Upper lobe of right lung (tissue), 1 donor: Measurements from ENCODE around the gene SGMS1. TPM values are rescaled to one million over a fixed set of nuclear protein-coding genes. Genes with fewer than 3 reads are reported as not detected.

ENCODE experiments used
- ATAC-seq: fragments of 200-7000 bp; cut with Tn5 transposase; one replicate; pipeline ENCODE4 v1.9.1; 2020; ENCODE audit warnings: mild to moderate bottlenecking, moderate library complexity
- DNase-seq: peaks from one replicate; pipeline ENCODE4 v3.0.0-alpha.2; 2020
- H3K27ac ChIP-seq: fragments of 200-600 bp; one replicate; pipeline ENCODE4 v1.8.0; 2022
- H3K27me3 ChIP-seq: fragments of 200-600 bp; one replicate; pipeline ENCODE4 v1.8.0; 2022; ENCODE audit warnings: mild to moderate bottlenecking
- H3K36me3 ChIP-seq: fragments of 200-600 bp; one replicate; pipeline ENCODE4 v1.8.0; 2022
- H3K4me1 ChIP-seq: fragments of 200-600 bp; one replicate; pipeline ENCODE4 v1.8.0; 2022
- H3K4me3 ChIP-seq: fragments of 200-600 bp; one replicate; pipeline ENCODE4 v1.8.0; 2022; ENCODE audit warnings: mild to moderate bottlenecking
- H3K9me3 ChIP-seq: fragments of 200-600 bp; one replicate; pipeline ENCODE4 v1.8.0; 2022
- CTCF ChIP-seq: fragments of 200-600 bp; IDR thresholded peaks from one replicate; pipeline ENCODE4 v1.8.0; 2022; ENCODE audit warnings: antibody characterized with exemption
- intact Hi-C: fragments of 100-400 bp; cut with DNase I; formaldehyde crosslinking; loops from one replicate; pipeline ENCODE4 v1.11.0; 2022
- total RNA-seq: library from RNA; stranded (reverse); fragmentation: NEBNext Ultra II Directional; extraction: Animal tissue kit (Norgen Biotek cat#: 25700); gene quantifications from one replicate; pipeline ENCODE4 v1.2.1, GENCODE V29; 2021
- donor health status: DM: no; HTN: yes; CAD: no; lungs with severe emphysema.

SGMS1 gene
- total RNA-seq, 1 donor from 2014 or later, result 73.1 TPM

GRCh38 chr10:50625649-50626132 is 1.9 kb upstream of the SGMS1 start:
- intact Hi-C loops, result no loop called here
- no peaks in the 10 kb centered on the region for H3K36me3 ChIP-seq
- DNase-seq, result no peak
- ATAC-seq, result no peak
- peak overlapping the region; percentile 100 for H3K27ac ChIP-seq
- H3K27me3 ChIP-seq, result no peaks in the 10 kb centered on the region
- H3K4me3 ChIP-seq, result peak overlapping the region; percentile 97
- peaks cover 19% of the 10 kb centered on the region for H3K4me1 ChIP-seq
- no peak for TF ChIP-seq CTCF
- H3K9me3 ChIP-seq, result no peaks in the 10 kb centered on the region

GRCh38 chr10:50624866-50625501 is 1.2 kb upstream of the SGMS1 start:
- DNase-seq, result no peak
- peak; percentile 82 for ATAC-seq
- Histone ChIP-seq H3K9me3 (no peaks in the 10 kb centered on the region), H3K27ac (peak overlapping the region; percentile 100), H3K36me3 (no peaks in the 10 kb centered on the region), H3K27me3 (no peaks in the 10 kb centered on the region), H3K4me3 (peak overlapping the region; percentile 97), H3K4me1 (peaks cover 19% of the 10 kb centered on the region)
- intact Hi-C loops, result no loop called here
- peak; percentile 60 for TF ChIP-seq CTCF

DNA sequence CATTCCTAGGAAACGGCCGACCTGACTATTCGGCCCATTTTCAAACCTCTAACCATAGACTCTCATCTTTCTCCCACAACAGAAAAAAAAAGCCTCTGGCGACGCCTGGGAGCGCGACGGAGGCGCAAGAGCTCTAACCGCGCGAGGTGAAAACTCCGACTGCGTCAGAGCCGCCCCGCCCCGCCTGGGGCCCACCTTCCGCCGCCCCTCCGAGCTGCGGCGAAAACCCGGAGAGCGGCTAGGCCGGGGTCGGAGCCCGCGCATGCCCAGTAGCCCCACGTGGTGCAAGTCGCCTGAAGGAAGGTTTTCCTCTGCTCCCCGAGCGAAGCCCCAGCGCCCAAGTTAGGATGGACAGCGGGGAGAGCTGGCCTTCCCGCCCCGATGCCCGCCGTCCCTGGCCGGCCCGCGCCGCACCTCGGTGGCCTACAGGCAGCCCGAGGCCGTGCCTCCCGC is 683 bp upstream of the SGMS1 start:
- peaks cover 19% of the 10 kb centered on the region for H3K4me1 ChIP-seq
- no peaks in the 10 kb centered on the region for H3K9me3 ChIP-seq
- ATAC-seq (peak; percentile 91), DNase-seq (peak; percentile 99)
- intact Hi-C loops, result no loop called here
- peak overlapping the region; percentile 100 for H3K27ac ChIP-seq
- H3K4me3 ChIP-seq, result peak overlapping the region; percentile 97
- H3K27me3 ChIP-seq, result no peaks in the 10 kb centered on the region
- TF ChIP-seq CTCF, result no peak
- no peaks in the 10 kb centered on the region for H3K36me3 ChIP-seq

DNA sequence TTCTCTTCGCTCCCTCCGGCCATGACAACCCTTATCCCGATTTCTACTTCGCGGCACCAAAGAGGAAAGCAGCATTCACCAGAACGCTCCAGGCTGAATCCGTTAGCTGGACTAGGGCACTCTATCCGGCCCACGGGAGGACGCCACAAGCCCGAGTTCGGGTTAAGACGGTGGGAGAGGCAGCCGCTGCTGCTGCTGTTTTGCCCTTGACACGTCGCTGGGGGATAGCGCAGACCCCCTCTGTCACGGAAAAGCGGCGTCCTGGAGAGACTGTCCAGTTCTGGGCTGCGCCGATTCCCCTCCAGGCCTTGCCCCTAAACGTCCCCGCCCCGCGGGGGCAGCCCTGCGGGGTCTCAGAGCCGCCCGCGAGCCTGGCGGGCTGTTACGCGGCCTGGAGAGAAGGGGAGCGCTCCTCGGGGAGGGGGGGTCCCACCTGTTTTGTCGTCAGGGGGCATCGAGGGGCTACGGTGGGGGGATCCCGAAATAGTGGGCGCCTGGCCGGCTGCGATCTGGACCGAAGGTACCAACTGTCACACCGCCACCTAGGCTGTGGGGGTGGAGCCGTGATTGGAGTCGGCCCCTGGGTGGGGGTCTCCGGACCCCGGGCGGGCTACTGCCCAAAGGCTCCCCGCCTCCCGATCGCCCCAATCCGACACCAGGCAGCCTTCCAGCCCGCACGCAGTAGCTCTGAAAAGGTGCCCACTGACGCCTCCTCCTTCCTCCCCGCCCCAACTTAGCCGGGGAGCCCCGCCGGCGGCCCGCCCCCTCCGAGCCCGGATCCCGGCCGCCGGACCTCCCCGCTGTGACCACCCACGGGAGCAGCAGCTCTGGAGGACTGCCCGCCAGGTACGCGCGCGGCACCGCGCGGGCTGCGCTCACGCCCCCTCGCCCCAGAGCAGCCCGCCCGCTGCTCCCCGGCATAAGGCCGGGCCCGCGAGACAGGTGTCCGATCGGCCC is 772 bp downstream of the SGMS1 start:
- Histone ChIP-seq H3K4me3 (peak overlapping the region; percentile 97), H3K36me3 (no peaks in the 10 kb centered on the region), H3K27me3 (no peaks in the 10 kb centered on the region), H3K27ac (peak overlapping the region; percentile 100), H3K4me1 (peaks cover 19% of the 10 kb centered on the region), H3K9me3 (no peaks in the 10 kb centered on the region)
- peak; percentile 3 for ATAC-seq
- no peak for TF ChIP-seq CTCF
- intact Hi-C loops, result no loop called here
- DNase-seq, result peak; percentile 79

GRCh38 chr10:50621968-50622705 is 1.6 kb downstream of the SGMS1 start:
- Histone ChIP-seq H3K4me3 (peak overlapping the region; percentile 97), H3K27me3 (no peaks in the 10 kb centered on the region), H3K9me3 (no peaks in the 10 kb centered on the region), H3K36me3 (no peaks in the 10 kb centered on the region), H3K27ac (peak overlapping the region; percentile 100), H3K4me1 (peaks cover 19% of the 10 kb centered on the region)
- TF ChIP-seq CTCF, result peak; percentile 10
- intact Hi-C loops, result no loop called here
- ATAC-seq (peak; percentile 27), DNase-seq (peak; percentile 93)
